Cardiac muscle cell (in vitro differentiated cells and primary cell): ENCODE results near the gene FGGY. TPM values are rescaled to one million over a fixed set of nuclear protein-coding genes. Genes with fewer than 3 reads are reported as not detected.
A peak's percentile ranks its signal among the peaks of the same experiment; 100 is the strongest.

Source experiments
- DNase-seq, 2 donors: peaks; one replicate each; pipeline versions ENCODE4 v3.0.0 to v3.0.0-alpha.2; 2010 to 2017; ENCODE audit warnings: low read depth in 1 of 2, low spot score in 1 of 2
- H3K27ac ChIP-seq: fragments of 200-600 bp; sonication (generic); 2 replicates; pipeline ENCODE4 v1.5.1; 2016
- H3K27me3 ChIP-seq: fragments of 200-600 bp; sonication (generic); 2 replicates; pipeline ENCODE4 v1.6.0; 2016; ENCODE audit warnings: control low read depth
- H3K36me3 ChIP-seq: fragments of 200-600 bp; sonication (generic); 2 replicates; pipeline ENCODE4 v1.5.1; 2016; ENCODE audit warnings: control low read depth
- H3K4me1 ChIP-seq: fragments of 200-600 bp; sonication (generic); 2 replicates; pipeline ENCODE4 v1.8.1; 2017; ENCODE audit warnings: low read depth, mild to moderate bottlenecking, mixed run types
- H3K4me3 ChIP-seq: fragments of 200-600 bp; sonication (generic); 2 replicates; pipeline ENCODE4 v1.5.1; 2016; ENCODE audit warnings: mild to moderate bottlenecking
- H3K9me3 ChIP-seq: fragments of 200-600 bp; sonication (generic); 2 replicates; pipeline ENCODE4 v1.5.1; 2017; ENCODE audit warnings: low read depth, mild to moderate bottlenecking, control low read depth
- CTCF ChIP-seq: IDR thresholded peaks from 2 replicates; pipeline ENCODE4 v1.5.1; 2012; ENCODE audit warnings: low read depth, mild to moderate bottlenecking, low read length
- polyA plus RNA-seq: library from polyadenylated mRNA; unstranded; fragments of >200 nt; fragmentation: Nextera tagmentation; extraction: Ambion mirVana; gene quantifications from 2 replicates; pipeline ENCODE4 v1.2.1, GENCODE V29; 2016
- total RNA-seq: library from RNA; depleted of rRNA; stranded (reverse); fragments of >200 nt; gene quantifications from 2 replicates; pipeline ENCODE4 v1.2.3, GENCODE V29; 2016

The FGGY gene
- total and polyA plus RNA-seq, 2 experiments from 2014 or later: 9.8 to 14.5 TPM

- no peak overlapping the region for H3K27ac ChIP-seq
- no peak for DNase-seq
- H3K9me3 ChIP-seq: no peaks in the 10 kb centered on the region
- no peak overlapping the region for H3K4me3 ChIP-seq
- TF ChIP-seq CTCF: no peak
- H3K27me3 ChIP-seq: no peaks in the 10 kb centered on the region
- no peaks in the 10 kb centered on the region for H3K4me1 ChIP-seq
- H3K36me3 ChIP-seq: no peaks in the 10 kb centered on the region
Observed at GRCh38 chr1:59592924-59593323, 296.0 kb downstream of the FGGY start.

GRCh38 chr1:59593798-59594790 lies 297.2 kb downstream of the FGGY start:
- DNase-seq: no peak
- Histone ChIP-seq H3K27ac (no peak overlapping the region), H3K36me3 (no peaks in the 10 kb centered on the region), H3K9me3 (no peaks in the 10 kb centered on the region), H3K4me3 (no peak overlapping the region), H3K27me3 (no peaks in the 10 kb centered on the region), H3K4me1 (no peaks in the 10 kb centered on the region)
- TF ChIP-seq CTCF: no peak

- Histone ChIP-seq H3K9me3 (no peaks in the 10 kb centered on the region), H3K4me1 (no peaks in the 10 kb centered on the region), H3K4me3 (no peak overlapping the region), H3K36me3 (no peaks in the 10 kb centered on the region), H3K27ac (no peak overlapping the region), H3K27me3 (no peaks in the 10 kb centered on the region)
- TF ChIP-seq CTCF: no peak
- DNase-seq: peak in 1 of 2 donors; percentile 18
Observed at GRCh38 chr1:59595774-59596173, 298.9 kb downstream of the FGGY start.

GRCh38 chr1:59596432-59596831 lies 299.5 kb downstream of the FGGY start:
- DNase-seq: peak in 1 of 2 donors; percentile 61
- no peaks in the 10 kb centered on the region for H3K9me3 ChIP-seq
- no peak overlapping the region for H3K27ac ChIP-seq

GRCh38 chr1:59596956-59597355 lies 300.1 kb downstream of the FGGY start:
- no peak overlapping the region for H3K27ac ChIP-seq
- no peaks in the 10 kb centered on the region for H3K36me3 ChIP-seq
- no peaks in the 10 kb centered on the region for H3K27me3 ChIP-seq
- H3K9me3 ChIP-seq: no peaks in the 10 kb centered on the region
- TF ChIP-seq CTCF: no peak
- no peak overlapping the region for H3K4me3 ChIP-seq
- H3K4me1 ChIP-seq: no peaks in the 10 kb centered on the region
- DNase-seq: no peak

More at GRCh38 chr1:59596432-59596831, 299.5 kb downstream of the FGGY start:
- Histone ChIP-seq H3K36me3 (no peaks in the 10 kb centered on the region), H3K4me1 (no peaks in the 10 kb centered on the region), H3K27me3 (no peaks in the 10 kb centered on the region), H3K4me3 (no peak overlapping the region)
- no peak for TF ChIP-seq CTCF
